RPMI7951 (cell line): ENCODE data around the gene GALNT9. TPM values are rescaled to one million over a fixed set of nuclear protein-coding genes. Genes with fewer than 3 reads are reported as not detected.
"Not testable (repeated sequence)": the region's sequence is repeated elsewhere in the genome, so short reads cannot be mapped to it uniquely, and the experiment has no call there.

Experiments
- DNase-seq: peaks from one replicate; pipeline ENCODE4 v3.0.0-alpha.2; 2012; ENCODE audit warnings: low read depth
- total RNA-seq: library from RNA; depleted of rRNA; stranded (reverse); fragments of >200 nt; shearing (Covaris generic); gene quantifications from 2 replicates; pipeline ENCODE4 v1.2.3, GENCODE V29; 2014

The GALNT9 gene
- total RNA-seq, 1 experiment from 2014 or later = not detected

DNA sequence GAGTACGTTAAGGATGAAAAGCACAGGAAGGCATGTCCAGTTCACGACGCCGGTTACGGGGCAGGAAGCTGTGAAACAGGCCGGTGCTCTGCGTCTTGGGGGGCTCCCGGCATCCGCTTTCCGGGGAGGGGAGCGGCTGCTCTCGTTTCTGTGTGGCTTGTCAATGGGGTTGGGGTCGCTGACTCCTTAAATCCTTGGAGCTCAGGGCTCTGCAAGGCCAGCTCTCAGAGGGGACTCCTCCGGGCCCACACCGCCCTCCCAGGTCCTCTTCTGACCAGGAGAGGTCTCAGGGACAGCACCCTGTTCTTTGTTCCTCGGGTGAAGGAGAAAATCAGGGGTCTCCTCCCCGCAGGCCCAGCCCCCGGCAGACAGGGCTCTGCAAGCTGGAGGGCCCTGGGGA lies 78.1 kb downstream of the GALNT9 start:
- no peak for DNase-seq

DNA sequence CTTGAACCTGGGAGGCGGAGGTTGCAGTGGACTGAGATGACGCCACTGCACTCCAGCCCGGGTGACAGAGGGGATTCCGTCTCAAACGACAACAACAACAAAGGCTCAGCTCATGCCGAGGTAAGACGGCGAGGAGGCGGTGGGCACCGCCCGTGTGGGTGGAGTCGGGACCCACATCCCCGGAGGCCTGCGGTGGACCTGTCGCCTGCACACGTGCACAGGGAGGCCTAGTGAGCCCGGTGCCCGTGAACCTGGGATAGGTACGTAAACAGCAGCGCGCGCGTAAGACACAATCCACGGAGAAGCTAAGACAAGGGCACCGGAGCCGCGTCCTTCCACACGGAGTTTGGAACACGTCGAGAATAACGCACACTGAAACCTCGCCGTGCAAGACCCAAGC lies 78.7 kb downstream of the GALNT9 start:
- no peak for DNase-seq

DNA sequence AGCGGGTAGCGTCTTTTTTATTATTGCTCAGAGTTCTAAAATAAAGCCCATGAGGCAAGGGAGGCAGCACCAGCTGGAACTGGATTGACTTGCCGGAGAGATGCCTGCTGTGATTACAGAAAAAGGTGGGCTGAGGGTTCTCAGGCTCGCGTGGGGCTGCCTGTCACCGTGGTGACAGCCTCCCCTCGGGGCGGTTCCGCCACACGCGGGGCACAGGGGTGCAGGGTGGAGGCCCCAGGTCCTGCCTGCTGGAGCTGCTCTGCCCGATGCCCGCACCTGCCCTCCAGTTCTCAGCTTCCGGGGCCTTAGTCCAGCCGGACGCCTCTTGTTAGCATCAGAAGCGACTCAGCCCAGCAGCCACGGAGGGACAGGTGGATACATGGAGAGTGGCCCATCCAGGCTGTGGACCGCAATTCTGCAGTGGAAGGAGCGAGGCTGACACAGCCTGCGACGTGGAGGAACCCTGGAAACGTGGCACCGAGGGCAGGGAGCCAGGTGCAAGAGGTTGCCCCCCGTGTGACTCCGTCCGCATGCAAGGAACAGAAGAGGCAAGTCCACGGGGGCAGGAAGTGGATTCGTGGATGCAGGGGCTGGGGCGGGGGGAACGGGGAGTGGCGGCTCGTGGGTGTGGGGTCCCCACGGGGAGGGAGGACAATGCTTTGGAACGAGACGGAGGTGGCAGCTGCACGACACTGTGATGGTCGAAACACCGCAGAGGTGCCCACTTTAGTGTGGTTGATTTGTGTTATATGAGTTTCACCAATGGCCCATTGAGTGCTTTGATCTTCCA lies 79.5 kb downstream of the GALNT9 start:
- no peak for DNase-seq

DNA sequence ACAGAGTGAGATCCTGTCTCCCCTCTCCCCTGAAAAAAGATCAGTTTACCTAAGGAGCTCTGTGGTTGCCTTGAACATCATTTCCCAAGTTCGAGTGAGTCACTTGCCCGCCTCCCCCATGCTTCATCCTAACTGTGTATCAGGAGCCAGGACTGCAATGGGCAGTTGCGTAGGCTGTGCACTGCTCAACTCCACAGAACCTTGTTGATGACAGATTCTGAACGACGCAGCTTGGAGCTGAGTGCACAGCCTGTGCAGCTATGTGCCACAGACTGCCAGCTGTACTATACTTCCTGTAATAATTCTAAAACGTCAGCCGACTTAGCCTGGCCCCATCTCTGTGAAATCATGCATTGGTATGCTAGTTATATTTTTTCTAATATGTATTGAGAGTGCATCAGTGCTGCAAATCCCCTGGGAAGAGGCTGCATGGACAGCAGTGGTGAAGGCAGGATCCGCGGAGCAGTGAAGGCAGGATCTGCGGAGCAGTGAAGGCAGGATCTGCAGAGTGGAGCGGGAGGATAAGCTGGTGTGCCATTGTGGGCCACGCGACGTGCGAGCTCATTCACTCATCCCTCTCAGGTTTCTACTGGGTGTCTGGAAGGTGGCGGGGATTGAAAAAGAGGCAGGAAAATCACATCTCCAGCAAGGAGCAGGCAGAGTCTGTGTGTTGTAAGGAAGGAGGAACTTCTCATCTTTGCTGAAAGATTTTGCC lies 80.8 kb downstream of the GALNT9 start:
- no peak for DNase-seq

DNA sequence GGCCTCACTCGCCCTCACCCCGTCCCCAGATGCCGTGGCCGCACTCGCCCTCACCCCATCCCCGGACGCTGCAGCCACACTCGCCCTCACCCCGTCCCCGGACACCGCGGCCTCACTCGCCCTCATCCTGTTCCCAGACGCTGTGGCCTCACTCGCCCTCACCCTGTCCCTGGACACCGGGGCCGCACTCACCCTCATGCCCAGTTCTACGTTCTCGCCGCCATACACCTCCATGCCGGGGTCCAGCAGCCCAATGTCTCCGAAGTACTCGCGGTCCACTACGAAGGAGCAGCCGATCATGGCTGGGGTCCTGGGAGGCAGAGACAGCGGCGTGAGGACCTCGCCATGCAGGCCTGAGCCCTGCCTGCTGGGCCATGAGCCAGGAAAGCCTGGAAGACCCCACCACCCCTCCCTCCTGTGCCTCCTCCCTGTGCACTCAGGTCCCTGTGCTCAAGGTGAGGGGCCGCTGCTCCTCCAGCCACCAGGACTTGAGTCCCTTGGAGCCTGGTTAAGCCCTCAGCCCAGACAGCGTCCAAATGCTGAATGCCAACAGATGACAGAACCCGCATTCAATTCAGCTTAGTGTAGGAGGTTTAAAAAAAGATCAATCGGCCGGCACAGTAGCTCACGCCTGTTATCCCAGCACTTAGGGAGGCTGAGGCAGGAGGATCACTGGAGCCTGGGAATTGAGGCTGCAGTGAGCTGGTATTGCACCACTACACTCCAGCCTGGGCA lies 81.5 kb downstream of the GALNT9 start:
- no peak for DNase-seq

DNA sequence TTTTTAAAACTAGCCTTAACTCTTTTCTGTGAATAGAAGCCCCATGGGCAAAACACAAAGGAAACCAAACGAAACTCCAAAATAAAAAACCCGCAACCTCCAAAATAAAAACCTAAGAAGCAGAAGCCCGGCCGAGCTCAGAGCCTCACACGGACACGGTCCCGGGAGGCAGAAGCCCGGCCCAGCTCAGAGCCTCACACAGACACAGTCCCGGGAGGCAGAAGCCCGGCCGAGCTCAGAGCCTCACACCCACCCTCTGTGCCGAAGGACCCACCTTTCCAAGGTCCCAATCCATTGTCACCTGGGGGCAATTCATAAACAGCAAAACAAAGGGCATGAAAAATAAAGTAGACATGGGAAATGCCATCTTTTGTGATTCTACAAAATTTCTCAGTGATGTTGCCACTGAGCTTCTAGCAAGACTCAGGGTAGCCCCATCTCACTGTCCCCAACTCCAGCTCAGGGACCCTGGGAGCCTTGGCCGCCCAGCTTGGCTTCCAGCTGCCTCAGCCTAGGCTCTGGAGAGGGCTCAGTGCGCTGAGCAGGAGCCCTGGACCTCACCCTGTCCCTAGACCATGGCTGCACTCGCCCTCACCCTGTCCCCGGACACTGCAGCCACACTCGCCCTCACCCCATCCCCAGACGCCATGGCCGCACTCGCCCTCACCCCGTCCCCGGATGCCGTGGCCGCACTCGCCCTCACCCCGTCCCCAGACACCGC lies 82.2 kb downstream of the GALNT9 start:
- DNase-seq = no peak

DNA sequence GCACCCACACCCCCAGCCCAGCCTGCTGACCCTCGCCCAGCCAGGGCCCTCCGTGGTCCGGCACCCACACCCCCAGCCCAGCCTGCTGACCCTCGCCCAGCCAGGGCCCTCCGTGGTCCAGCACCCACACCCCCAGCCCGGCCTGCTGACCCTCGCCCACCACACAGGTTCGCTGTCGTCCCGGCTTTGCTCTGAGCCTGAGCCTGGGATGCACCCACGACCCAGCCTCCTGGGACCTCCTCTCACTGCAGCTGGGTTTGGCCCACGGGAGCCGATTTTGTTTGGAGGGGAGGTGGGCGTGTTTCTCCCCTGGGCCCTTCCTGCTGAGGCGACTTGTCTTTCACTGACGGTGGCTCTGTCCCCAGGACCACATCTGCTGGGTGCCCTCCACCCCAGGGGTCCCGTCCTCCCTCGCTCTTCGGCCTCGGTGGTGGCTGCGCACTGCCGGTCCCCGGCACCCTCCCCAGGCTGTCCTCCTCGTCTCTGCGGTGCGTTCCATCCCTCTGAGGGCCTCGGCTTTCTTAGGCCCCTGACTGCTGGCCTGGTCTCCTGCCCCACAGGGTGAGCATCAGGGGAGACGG lies 83.8 kb downstream of the GALNT9 start:
- no peak for DNase-seq

DNA sequence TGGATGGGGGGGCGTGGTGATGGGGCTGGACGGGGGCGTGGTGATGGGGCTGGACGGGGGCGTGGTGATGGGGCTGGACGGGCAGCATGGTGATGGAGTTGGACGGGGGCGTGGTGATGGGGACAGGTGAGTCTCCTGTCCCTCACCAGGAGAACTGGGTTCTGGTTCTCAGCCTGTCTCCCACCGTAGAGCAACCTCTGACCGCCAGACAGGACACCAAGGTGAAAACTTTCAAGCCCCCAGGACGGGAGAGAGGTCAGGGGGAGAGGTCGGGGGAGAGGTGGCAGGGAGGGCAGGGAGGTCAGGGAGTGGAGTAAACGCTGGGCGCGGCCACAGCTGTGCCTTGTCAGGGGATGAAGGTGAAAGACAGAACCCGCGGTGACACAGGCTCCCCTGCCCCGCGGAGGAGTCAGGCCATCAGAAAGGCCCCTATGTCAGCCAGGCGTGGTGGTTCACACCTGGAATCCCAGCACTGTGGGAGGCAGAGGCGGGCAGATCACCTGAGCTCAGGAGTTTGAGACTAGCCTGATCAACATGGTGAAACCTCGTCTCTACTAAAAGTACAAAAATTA lies 84.6 kb downstream of the GALNT9 start:
- no peak for DNase-seq

DNA sequence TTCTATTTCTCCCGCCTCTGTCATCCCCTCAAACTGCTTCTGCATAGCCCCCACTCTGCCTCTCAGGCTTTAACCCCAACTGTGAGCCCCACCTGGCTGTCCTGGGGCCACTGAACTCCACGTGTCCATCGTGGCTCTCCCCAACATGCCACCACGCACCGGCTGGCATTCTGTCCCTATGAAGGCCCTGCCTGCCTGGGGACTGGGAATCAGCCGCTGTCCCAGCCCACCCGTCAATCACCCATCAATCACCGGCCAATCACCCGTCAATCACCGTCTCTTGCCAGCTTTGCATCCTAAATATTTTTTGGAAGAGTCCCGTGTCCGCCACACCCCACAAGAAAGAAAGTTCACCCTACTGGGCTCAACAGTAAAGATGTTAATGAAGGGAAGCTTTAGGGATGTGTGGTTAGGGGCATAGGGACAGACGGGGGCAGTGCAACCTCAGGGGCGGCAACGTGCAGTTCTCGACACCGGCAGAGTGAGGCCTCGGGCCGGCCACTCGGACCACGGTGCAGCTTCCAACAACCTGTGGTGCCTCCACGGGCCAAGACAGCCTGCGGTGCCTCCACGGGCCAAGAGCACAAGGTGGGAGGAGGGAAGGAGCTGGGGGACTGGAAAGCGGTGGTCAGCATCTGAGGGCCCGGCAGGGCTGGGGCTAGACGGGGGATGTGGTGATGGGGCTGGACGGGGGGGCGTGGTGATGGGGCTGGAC lies 85.6 kb downstream of the GALNT9 start:
- DNase-seq = no peak

DNA sequence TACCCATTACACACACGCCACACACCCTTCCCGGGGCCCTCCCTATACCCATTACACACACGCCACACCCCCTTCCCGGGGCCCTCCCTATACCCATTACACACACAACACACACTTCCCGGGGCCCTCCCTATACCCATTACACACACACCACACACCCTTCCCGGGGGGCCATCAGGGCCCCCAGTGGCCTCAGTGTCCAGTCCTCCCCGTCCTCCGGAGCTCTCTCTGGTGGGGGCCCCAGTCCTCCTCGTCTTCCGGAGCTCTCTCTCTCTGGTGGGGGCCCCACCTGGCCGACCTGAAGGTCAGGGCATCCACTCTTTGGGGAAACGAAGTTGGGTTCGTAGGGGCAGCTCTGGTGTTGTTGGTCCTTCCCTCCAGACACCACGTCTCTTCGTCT lies 86.2 kb downstream of the GALNT9 start:
- not testable (repeated sequence) for DNase-seq

DNA sequence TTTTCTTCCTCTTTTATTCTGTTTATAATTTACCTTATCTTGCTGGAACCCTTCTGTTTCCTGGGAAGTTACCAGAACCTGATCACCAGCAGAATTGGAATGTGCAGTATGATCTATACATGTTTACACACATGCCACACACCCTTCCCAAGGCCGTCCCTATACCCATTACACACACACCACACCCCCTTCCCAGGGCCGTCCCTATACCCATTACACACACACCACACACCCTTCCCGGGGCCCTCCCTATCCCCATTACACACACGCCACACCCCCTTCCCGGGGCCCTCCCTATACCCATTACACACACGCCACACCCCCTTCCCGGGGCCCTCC lies 88.8 kb downstream of the GALNT9 start:
- not testable (repeated sequence) for DNase-seq

DNA sequence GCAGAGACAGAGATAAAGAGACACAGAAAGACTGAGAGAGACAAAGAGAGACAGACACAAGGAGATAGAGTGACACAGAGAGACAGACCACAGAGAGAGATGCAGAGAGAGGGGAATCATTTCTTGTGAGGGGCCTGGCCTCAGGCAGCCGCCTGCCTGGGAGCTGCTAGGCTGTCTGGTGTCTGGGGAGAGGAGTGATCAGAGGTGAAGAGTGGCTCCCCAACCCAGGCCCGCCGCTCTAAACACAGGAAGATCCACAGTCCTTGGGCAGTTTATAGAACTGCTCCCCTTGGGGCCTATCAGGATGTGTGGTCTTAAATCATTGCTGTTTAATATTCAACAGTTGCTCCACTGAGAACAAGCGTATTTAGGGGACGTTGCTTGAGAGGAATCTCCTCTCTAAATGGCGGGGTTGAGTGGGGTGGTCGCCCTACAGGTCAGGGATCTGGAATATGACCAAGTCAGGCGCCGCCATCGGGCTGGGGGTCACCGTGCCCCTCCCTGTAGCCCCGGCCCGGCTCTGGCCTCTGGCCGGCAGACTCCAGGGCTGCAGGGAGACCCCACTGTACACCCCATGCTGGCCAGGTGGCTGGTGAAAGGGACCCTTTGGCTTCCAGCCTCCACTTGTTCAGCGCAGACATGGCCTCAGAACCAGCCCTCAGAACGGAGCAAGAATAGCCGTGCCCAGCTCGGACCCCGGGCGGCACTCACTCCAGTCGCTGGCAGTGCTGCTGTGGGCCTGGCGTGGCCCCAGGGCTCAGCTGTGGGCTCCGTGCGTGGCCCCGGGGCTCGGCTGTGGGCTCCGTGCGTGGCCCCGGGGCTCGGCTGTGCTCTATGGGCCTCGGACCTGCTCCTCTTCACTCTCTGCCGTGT lies 89.4 kb downstream of the GALNT9 start:
- no peak for DNase-seq

DNA sequence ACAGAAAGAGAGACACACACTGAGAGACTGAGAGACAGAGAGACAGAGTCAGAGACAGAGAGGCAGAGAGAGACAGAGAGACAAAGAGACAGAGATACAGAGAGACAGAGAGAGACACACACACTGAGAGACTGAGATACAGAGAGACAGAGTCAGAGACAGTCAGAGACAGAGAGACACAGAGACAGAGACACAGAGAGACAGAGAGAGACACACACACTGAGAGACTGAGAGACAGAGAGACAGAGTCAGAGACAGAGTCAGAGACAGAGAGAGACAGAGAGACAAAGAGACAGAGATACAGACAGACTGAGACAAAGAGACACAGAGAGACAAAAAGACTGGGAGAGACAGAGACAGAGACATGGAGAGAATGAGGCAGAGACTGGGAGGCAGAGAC lies 90.0 kb downstream of the GALNT9 start:
- no peak for DNase-seq

DNA sequence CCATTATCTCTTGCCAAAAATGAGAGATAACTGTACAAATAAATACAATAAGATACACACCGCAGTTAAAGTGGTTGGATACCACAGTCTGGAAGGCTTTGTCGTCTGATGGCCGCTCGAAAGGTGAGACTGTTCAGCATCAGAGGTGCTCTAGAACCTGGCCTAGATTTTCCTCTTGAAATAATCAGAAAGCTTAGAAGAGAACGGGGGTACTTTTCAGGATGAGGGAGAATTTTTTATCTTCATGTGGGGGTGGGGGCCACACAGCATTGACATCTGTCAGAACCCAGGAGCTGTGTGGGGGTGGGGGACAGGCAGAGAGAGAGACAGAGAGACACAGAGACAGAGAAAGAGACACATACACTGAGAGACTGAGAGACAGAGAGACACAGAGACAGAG lies 90.5 kb downstream of the GALNT9 start:
- no peak for DNase-seq

DNA sequence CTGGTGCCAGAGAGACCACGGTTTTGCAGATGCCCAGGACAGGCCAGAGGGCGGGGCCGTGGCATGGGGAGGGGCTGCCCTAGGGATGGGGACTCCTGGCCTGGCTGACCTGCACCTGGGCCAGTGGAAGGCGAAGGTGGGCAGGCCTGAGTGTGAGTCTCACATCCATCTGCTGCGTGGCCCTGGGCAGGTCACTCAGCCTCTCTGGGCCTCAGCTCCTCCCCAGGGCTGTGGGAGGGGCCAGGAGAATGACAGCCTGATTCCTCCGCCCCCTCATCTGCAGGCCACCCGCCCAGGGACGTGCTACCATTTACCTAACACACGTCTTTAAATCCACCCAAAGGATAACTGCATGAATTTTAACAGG lies 90.9 kb downstream of the GALNT9 start:
- DNase-seq = no peak

DNA sequence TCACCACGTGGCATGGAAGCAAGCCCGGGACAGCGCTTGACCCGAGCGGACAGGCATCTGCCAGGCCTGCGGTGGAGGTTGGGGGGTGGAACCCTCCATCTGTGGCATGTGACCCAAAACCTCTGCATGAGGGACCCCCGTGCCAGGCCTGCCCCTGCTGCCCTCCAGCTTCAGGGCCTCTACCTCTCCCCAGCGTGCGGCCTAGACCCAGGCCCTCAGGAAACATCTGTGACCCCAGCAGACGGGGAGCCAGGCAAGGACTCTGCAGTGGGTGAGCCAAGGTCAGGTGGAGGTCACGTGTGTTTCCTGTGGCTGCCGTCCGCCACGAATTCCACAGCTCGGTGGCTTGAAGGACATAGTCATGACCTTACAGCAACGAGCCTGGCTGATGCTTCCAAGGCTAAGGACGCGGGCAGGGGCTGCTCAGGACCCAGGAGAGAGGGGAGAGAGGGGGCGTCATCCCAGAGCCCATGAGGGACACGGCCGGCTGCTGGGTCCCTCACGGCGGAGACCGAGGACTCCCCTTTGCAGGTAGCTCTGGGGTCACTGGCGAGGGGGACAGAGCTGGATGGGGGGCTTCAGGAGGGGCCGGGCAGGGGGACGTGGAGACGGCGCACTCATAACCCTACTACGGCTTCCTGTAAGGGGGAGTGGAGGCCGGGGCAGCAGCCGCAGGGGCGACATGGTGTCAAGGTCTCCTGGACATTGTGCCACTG lies 91.5 kb downstream of the GALNT9 start:
- no peak for DNase-seq

DNA sequence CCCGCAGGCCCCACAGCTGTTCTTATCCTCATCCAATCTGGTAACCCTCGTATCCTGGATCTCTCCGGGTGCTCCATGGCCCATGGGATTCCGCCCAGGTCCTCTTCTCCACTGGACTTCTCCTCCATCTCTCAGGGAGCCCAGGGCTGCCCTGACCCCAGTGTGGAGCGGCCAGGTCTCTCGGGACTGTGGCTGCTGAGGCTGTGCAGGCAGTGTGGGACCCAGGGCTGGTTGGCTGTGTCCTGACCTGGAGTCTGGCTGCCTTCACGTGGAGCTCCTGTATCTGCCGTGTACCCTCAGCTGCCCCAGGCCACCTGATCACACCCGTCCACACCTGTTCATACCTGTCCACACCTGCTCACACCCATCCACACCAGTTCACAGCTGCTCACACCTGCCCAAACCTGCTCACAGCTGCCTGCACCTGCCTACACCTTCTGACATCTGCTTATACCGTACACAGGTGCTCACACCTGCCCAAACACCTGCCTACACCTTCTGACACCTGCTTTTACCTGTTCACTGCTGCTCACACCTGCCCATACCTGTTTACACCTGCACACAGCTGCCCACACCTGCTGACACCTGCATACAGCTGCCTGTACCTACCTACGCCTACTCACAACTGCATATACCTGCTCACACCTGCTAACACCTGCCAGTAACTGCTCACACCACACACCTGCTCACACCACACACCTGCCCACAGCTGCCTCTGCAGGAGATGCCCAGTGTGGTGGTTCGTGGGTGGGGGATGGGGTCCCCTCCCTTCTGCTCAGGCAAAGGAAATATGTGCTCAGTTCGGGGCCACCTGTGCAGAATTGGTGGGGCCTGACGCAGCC lies 92.2 kb downstream of the GALNT9 start:
- no peak for DNase-seq
